Measurements from ENCODE around the gene SERPINA5. TPM values are rescaled to one million over a fixed set of nuclear protein-coding genes. Genes with fewer than 3 reads are reported as not detected.

Gene SERPINA5
- total and polyA plus RNA-seq, 2 of the 8 experiments (the other 6 are each of a cell fraction or from before 2014, with no cell fraction given): 1.8 to 1.9 TPM

- Histone ChIP-seq H3K18ac (ENCODE audit: extremely low read depth, low read length) (0 out of 2 replicates have a peak overlapping the region, but pooled peaks have one; percentile 27), H4K91ac (replicated peaks; ENCODE audit: insufficient read length, low read length) (peak overlapping the region; percentile 40), H2BK120ac (replicated peaks; ENCODE audit: low read depth, low read length) (no peak overlapping the region), H2AFZ (ENCODE audit: low read length) (peak overlapping the region; percentile 92), H3K79me2 (ENCODE audit: control insufficient read depth in 1 of 2, insufficient read depth in 2 of 2, low read length in 2 of 2) (no peaks in the 10 kb centered on the region), H3K4ac (replicated peaks; ENCODE audit: insufficient read length, low read depth, low read length) (no peak overlapping the region), H3K56ac (replicated peaks; ENCODE audit: insufficient read length, low read depth, low read length) (no peak overlapping the region), H3K27me3 (replicated peaks in 1 of 4; ENCODE audit: control insufficient read depth in 3 of 4, extremely low read depth in 1 of 4, insufficient read depth in 3 of 4, low read length in 3 of 4) (no peaks in the 10 kb centered on the region), H4K5ac (ENCODE audit: insufficient read length, low read depth, low read length) (no peak overlapping the region), H3K9ac (replicated peaks in 1 of 4; ENCODE audit: extremely low read depth in 1 of 4, low read depth in 3 of 4, low read length in 3 of 4) (no peak overlapping the region), H4K8ac (ENCODE audit: extremely low read depth, insufficient read depth, low read length) (peak overlapping the region; percentile 86), H3K79me1 (ENCODE audit: low read depth, low read length) (no peaks in the 10 kb centered on the region), H3K14ac (ENCODE audit: insufficient read length) (no peak overlapping the region), H3K23ac (ENCODE audit: insufficient read length) (no peak overlapping the region), H3K9me3 (ENCODE audit: insufficient read depth in 2 of 2, low read depth in 1 of 2, low read length in 1 of 2) (no peaks in the 10 kb centered on the region), H3K36me3 (ENCODE audit: control insufficient read depth in 2 of 4, insufficient read depth in 4 of 4, low read length in 3 of 4) (no peaks in the 10 kb centered on the region), H3K4me2 (ENCODE audit: insufficient read depth in 1 of 2, low read depth in 2 of 2, low read length in 2 of 2) (no peak overlapping the region), H2BK5ac (ENCODE audit: low read depth, low read length) (no peak overlapping the region), H2BK20ac (ENCODE audit: low read length) (0 out of 2 replicates have a peak overlapping the region, but pooled peaks have one; percentile 35), H2BK15ac (ENCODE audit: low read length) (peak overlapping the region; percentile 0; the same call in 1 of the 2 replicates), H2BK12ac (ENCODE audit: low read depth, low read length) (0 out of 2 replicates have a peak overlapping the region, but pooled peaks have one; percentile 68), H3K4me1 (replicated peaks in 1 of 4; ENCODE audit: control insufficient read depth in 3 of 4, insufficient read depth in 4 of 4, low read length in 3 of 4) (peaks cover 0 to 8% (median 5%) of the 10 kb centered on the region in 4 experiments), H2AK5ac (ENCODE audit: low read depth, low read length) (no peak overlapping the region), H3K27ac (ENCODE audit: low read depth, low read length) (no peak overlapping the region), H4K20me1 (replicated peaks in 1 of 2; ENCODE audit: control insufficient read depth in 1 of 2, insufficient read depth in 2 of 2, low read length in 2 of 2) (no peaks in the 10 kb centered on the region), H3K4me3 (ENCODE audit: extremely low read depth in 1 of 4, insufficient read depth in 2 of 4, low read depth in 3 of 4, low read length in 4 of 4) (no peak overlapping the region), H3K23me2 (ENCODE audit: low read depth, low read length) (no peaks in the 10 kb centered on the region)
- FAIRE-seq: peak; percentile 7
- 39% methylated on average over 24 of the region's 24 CpGs; no CpG with 5 or more reads in 1 of the 2 experiments for WGBS, 2 experiments (ENCODE audit: extremely low coverage in 1 of 2, insufficient coverage in 1 of 2, insufficient read length in 1 of 2, insufficient replicate concordance in 2 of 2, low coverage in 1 of 2, low lambda C conversion rate in 2 of 2, missing lambda C conversion rate in 1 of 2)
- peak; percentile 80 to 98 for DNase-seq (ENCODE audit: low read depth in 1 of 2, low spot score in 2 of 2)
- POLR2A ChIA-PET (ENCODE audit: partially characterized antibody): interaction anchor here (0.9 kb wide), 1 partner anchor 16 kb away, joined by 3 read pairs; no protein-coding TSS in a partner anchor
- CTCF ChIA-PET (ENCODE audit: partially characterized antibody): interaction anchor here (0.6 to 5.5 kb wide), 67 partner anchors 9 to 1374 kb away, joined by 3 to 53 read pairs (median 4); partner anchors contain the start of genes IFI27L2, SERPINA11, SERPINA4 and SERPINA5
- no peak for TF ChIP-seq TAF7 (optimal IDR thresholded peaks at IDR 0.05; ENCODE audit: borderline replicate concordance, low read depth, low read length)
- no peak for TF ChIP-seq SP2 (IDR thresholded peaks at IDR 0.05; ENCODE audit: low read length)
- no peak for TF ChIP-seq KDM4A (IDR thresholded peaks at IDR 0.05; ENCODE audit: low read depth, low read length, severe bottlenecking)
- TF ChIP-seq ASH2L (IDR thresholded peaks at IDR 0.05; ENCODE audit: low read length): no peak
- no peak for TF ChIP-seq BCL11A (IDR thresholded peaks at IDR 0.05; ENCODE audit: low read depth in 2 of 2, low read length in 2 of 2)
- TF ChIP-seq RXRA (IDR thresholded peaks at IDR 0.05; ENCODE audit: insufficient read depth, low read depth, low read length): no peak
- no peak for TF ChIP-seq TAF1 (IDR thresholded peaks at IDR 0.05; ENCODE audit: low read depth, low read length)
- no peak for TF ChIP-seq BRCA1 (IDR thresholded peaks at IDR 0.05; ENCODE audit: low read depth, low read length)
- TF ChIP-seq RAD21 (IDR thresholded peaks at IDR 0.05 in 1 of 2, conservative IDR thresholded peaks at IDR 0.05 in 1 of 2; ENCODE audit: low read depth in 2 of 2, low read length in 2 of 2): peak; percentile 85 to 90
Measured at GRCh38 chr14:94548999-94549985, 31.9 kb upstream of the SERPINA5 start.

Measured in H1 (cell line).